Osteoblast (primary cell): ENCODE measurements around the gene CLEC20A. TPM values are rescaled to one million over a fixed set of nuclear protein-coding genes. Genes with fewer than 3 reads are reported as not detected.
A peak's percentile ranks its signal among the peaks of the same experiment; 100 is the strongest.

Experiments
- DNase-seq: peaks from one replicate; pipeline ENCODE4 v3.0.0; 2011; ENCODE audit warnings: low spot score, mixed read lengths; ENCODE audit not compliant: insufficient read length; ENCODE audit errors: missing footprints
- H2AFZ ChIP-seq: 2 replicates; pipeline ENCODE4 v1.6.0; 2011; ENCODE audit warnings: mild to moderate bottlenecking, low read length
- H3K27ac ChIP-seq: 2 replicates; pipeline ENCODE4 v1.5.1; 2011; ENCODE audit warnings: mild to moderate bottlenecking, low read depth, low read length, moderate library complexity
- H3K27me3 ChIP-seq: 2 replicates; pipeline ENCODE4 v1.6.0; 2012; ENCODE audit warnings: mild to moderate bottlenecking, control low read depth, inconsistent platforms, low read length, moderate library complexity; ENCODE audit not compliant: insufficient read depth
- H3K36me3 ChIP-seq: 2 replicates; pipeline ENCODE4 v1.5.1; 2011; ENCODE audit warnings: mild to moderate bottlenecking, low read length, control low read depth, moderate library complexity; ENCODE audit not compliant: insufficient read depth
- H3K4me1 ChIP-seq: 2 replicates; pipeline ENCODE4 v1.5.1; 2011; ENCODE audit warnings: mild to moderate bottlenecking, low read length, control low read depth, moderate library complexity; ENCODE audit not compliant: insufficient read depth
- H3K4me2 ChIP-seq: 2 replicates; pipeline ENCODE4 v1.6.0; 2011; ENCODE audit warnings: mild to moderate bottlenecking, low read length; ENCODE audit not compliant: insufficient read depth
- H3K4me3 ChIP-seq: fragments of 200-600 bp; sonication (generic); 3 replicates; pipeline ENCODE4 v1.5.1; 2012; ENCODE audit warnings: mild to moderate bottlenecking, low read length, inconsistent platforms; ENCODE audit not compliant: insufficient read depth
- H3K79me2 ChIP-seq: 2 replicates; pipeline ENCODE4 v1.6.0; 2012; ENCODE audit warnings: mild to moderate bottlenecking, low read length, control low read depth, inconsistent platforms; ENCODE audit not compliant: insufficient read depth
- H3K9me3 ChIP-seq: 2 replicates; pipeline ENCODE4 v1.5.1; 2011; ENCODE audit warnings: low read depth, low read length, control low read depth
- H4K20me1 ChIP-seq: 2 replicates; pipeline ENCODE4 v1.6.0; 2012; ENCODE audit warnings: mild to moderate bottlenecking, low read length, control low read depth; ENCODE audit not compliant: insufficient read depth
- CTCF ChIP-seq: IDR thresholded peaks from 2 replicates; pipeline ENCODE4 v1.5.1; 2011; ENCODE audit warnings: mild to moderate bottlenecking, low read depth, low read length, moderate library complexity; ENCODE audit errors: extremely low read depth
- total RNA-seq: library from RNA; depleted of rRNA; stranded (reverse); fragments of >200 nt; gene quantifications from 2 replicates; pipeline ENCODE4 v1.2.3, GENCODE V29; 2012

CLEC20A gene
- total RNA-seq, 1 donor = under 0.01 TPM

- H3K4me1 ChIP-seq = peaks cover 4% of the 10 kb centered on the region
- TF ChIP-seq CTCF = peak; percentile 36
- H3K79me2 ChIP-seq = no peaks in the 10 kb centered on the region
- H2AFZ ChIP-seq = peak overlapping the region; percentile 67
- H4K20me1 ChIP-seq = no peaks in the 10 kb centered on the region
- no peak overlapping the region for H3K4me3 ChIP-seq
- no peaks in the 10 kb centered on the region for H3K36me3 ChIP-seq
- no peak for DNase-seq
- H3K27me3 ChIP-seq = no peaks in the 10 kb centered on the region
- no peak overlapping the region for H3K27ac ChIP-seq
- H3K4me2 ChIP-seq = peak overlapping the region; percentile 37
- no peaks in the 10 kb centered on the region for H3K9me3 ChIP-seq
These were observed 3.5 kb upstream of the CLEC20A start for GRCh38 chr1:178500091-178500770.

DNA sequence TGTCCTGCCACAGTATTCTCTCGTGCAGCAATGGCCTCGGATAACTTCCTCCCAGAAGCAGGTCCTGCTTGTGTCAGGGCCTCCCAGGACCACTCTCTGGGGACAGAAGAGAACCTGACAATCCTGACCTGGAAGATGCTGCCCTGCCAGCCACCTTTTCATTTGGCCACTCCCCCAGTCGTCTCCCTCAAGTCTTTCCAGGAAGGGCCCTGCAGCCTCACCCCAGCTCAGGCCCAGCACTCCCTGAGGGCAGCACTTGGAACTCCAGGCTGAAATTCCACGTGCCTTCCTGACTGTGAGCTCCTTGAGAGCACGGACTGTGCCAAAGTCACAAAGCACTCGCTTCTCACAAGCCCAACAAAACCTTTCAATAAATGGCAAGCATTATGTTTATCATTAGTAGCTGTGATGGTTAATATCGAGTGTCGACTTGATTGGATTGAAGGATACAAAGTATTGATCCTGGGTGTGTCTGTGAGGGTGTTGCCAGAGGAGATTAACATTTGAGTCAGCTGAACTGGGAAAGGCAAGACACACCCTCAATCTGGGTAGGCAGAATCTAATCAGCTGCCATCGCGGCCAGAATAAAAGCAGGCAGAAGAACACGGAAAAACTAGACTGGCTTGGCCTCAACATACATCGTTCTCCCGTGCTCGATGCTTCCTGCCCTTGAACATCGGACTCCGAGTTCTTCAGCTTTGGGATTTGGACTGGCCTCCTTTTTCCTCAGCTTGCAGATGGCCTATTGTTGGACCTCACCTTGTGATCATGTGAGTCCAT, 2.3 kb upstream of the CLEC20A start:
- H3K9me3 ChIP-seq = no peaks in the 10 kb centered on the region
- no peaks in the 10 kb centered on the region for H3K36me3 ChIP-seq
- H3K4me2 ChIP-seq = no peak overlapping the region
- no peak overlapping the region for H3K4me3 ChIP-seq
- H3K27me3 ChIP-seq = no peaks in the 10 kb centered on the region
- no peaks in the 10 kb centered on the region for H3K79me2 ChIP-seq
- H2AFZ ChIP-seq = no peak overlapping the region
- no peak for TF ChIP-seq CTCF
- H4K20me1 ChIP-seq = no peaks in the 10 kb centered on the region
- H3K27ac ChIP-seq = no peak overlapping the region
- peak; percentile 65 for DNase-seq
- peaks cover 4% of the 10 kb centered on the region for H3K4me1 ChIP-seq

GRCh38 chr1:178497903-178498478, 1.2 kb upstream of the CLEC20A start:
- Histone ChIP-seq H3K4me3 (no peak overlapping the region), H2AFZ (no peak overlapping the region), H3K9me3 (no peaks in the 10 kb centered on the region), H3K79me2 (no peaks in the 10 kb centered on the region), H3K27ac (no peak overlapping the region), H3K27me3 (no peaks in the 10 kb centered on the region), H3K36me3 (no peaks in the 10 kb centered on the region), H3K4me2 (no peak overlapping the region), H4K20me1 (no peaks in the 10 kb centered on the region), H3K4me1 (peaks cover 4% of the 10 kb centered on the region)
- no peak for TF ChIP-seq CTCF
- DNase-seq = no peak
